CD4-positive, alpha-beta T cell treated with Interleukin-12 subunit alpha and Interleukin-12 subunit beta, for 1 hour (primary cell): Measurements from ENCODE around the gene TMEM135.
"Not testable (repeated sequence)": the region's sequence is repeated elsewhere in the genome, so short reads cannot be mapped to it uniquely, and the experiment has no call there.

Experiments used
- DNase-seq: peaks from one replicate; pipeline ENCODE4 v3.0.0-alpha.2; 2020

The TMEM135 gene

GRCh38 chr11:87143641-87144040 is 105.9 kb downstream of the TMEM135 start:
- DNase-seq = no peak

GRCh38 chr11:87144252-87144651 is 106.5 kb downstream of the TMEM135 start:
- DNase-seq = no peak

DNA sequence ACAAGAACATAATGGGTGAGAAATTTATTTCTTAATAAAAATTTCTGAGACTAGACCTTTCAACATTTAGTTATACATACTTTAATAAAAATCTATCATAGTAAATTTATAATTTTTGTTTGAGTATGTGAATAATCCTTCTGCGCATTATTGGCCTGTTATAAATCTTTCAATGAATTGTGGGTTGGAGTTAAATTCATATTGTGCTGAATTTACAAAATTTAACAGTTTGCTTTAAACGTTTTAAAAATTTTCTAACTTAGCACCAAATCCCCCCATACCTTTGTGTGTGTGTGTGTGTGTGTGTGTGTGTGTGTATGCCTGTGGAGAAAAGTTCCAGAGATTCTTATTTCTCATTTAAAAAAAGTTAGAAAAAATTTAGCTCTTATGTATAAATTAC is 111.0 kb downstream of the TMEM135 start:
- no peak for DNase-seq

DNA sequence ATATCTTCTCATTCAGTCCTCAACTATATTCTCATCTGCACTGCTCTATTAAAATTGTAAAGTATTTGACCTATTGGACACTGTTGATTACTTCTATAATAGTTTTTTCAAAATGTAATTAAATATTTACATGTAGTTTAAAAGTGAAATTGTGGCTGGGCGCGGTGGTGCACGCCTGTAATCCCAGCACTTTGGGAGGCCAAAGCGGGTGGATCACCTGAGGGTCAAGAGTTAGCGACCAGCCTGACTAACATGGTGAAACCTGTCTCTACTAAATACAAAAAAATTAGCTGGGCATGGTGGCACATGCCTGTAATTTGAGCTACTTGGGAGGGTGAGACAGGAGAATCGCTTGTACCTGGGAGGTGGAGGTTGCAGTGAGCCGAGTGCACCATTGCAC is 112.0 kb downstream of the TMEM135 start:
- DNase-seq = not testable (repeated sequence)

DNA sequence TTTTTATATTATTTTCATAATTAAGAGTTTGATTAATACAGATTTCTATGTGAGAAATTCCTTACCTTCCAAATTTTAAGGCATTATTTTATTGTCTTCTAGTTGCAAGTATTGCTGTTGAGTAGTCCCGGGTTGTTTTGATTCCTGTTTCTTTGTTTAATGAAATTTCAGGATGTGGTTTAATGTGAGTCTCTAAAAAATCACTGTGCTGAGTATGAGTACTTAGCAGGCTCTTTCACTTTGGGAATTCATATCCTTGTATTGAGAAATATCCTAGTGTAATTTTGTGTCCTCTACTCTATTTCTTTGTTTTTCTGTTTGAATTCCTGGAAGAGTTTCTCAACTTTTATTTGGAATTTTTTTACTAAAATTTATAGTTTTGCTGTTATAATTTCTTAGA is 113.2 kb downstream of the TMEM135 start:
- no peak for DNase-seq

DNA sequence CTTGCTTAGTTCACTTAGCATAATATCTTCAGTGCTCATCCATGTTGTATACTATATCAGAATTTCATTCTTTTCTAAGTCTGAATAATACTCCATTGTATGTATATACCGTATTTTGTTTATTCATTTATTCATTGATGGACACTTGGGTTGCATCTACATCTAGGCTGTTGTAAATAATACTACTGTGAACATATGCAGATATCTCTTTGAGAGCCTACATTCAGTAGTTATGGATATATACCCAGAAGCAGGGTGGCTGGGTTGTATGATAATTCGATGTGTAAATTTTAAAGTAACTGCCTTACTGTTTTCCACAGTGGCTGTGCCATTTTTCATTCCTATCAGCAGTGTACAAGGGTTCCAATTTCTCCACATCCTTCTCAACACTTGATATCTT is 116.5 kb downstream of the TMEM135 start:
- no peak for DNase-seq

DNA sequence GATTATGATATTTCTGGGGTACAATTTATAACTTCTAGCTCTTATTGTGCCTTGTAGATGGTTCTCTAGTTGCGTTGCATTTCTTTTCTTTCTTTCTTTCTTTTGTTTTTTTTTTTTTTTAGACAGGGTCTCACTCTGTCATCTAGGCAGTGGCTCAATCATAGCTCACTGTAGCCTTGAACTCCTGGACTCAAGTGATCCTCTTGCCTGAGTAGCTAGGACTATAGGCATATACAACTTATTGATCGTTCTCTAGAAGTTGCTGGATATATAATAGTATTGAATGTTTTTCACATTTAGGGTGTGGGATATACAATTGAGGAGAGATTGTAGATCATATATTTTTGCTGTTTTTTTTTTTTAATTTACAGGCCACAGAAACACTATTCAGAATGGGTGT is 119.2 kb downstream of the TMEM135 start:
- DNase-seq = no peak

GRCh38 chr11:87169076-87169475 is 131.3 kb downstream of the TMEM135 start:
- not testable (repeated sequence) for DNase-seq

- DNase-seq = peak; percentile 3
Measured at GRCh38 chr11:87173185-87174039, 135.7 kb downstream of the TMEM135 start.

GRCh38 chr11:87174870-87175269 is 137.1 kb downstream of the TMEM135 start:
- no peak for DNase-seq

- no peak for DNase-seq
Measured at GRCh38 chr11:87176044-87176443, 138.3 kb downstream of the TMEM135 start.

DNA sequence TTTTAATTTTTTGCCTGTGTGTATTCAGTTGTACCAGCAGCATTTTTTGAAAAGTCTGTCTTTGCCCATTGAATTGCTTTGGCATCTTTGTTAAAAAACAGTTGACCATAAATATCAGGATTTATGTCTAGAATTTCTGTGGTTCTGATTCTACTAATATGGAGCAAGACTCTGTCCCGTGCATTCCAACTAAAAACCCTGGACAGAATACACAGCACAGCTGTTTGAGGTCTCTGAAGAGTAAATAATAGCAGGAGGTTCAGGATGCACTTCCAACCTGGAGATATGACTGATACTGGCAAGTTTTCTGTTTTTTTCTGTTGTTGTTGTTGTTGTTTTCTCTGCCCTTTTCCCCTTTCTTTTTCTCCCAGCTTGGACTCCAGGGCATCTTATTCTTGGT is 141.9 kb downstream of the TMEM135 start:
- DNase-seq = no peak

- DNase-seq = no peak
Measured at GRCh38 chr11:87180742-87181141, 143.0 kb downstream of the TMEM135 start.

GRCh38 chr11:87181143-87181542 is 143.4 kb downstream of the TMEM135 start:
- DNase-seq = no peak

DNA sequence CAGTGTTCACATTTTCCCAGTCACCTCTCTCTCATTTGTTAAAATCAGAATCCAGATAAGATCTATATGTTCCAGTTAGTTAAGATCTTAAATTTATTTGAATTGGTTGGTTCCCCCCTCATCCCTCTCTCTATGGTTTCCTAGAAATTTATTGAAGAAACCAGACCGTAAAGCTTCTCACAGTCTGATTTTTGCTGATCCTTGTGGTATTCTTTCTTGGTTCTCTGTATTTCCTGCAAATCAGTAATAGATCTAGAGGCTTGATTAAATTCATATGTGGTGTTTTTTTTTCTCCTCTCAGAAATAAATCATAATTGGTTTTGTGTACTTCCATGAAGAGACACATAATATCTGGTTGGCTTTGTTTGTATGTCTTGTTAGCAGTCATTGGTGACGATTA is 147.5 kb downstream of the TMEM135 start:
- no peak for DNase-seq

DNA sequence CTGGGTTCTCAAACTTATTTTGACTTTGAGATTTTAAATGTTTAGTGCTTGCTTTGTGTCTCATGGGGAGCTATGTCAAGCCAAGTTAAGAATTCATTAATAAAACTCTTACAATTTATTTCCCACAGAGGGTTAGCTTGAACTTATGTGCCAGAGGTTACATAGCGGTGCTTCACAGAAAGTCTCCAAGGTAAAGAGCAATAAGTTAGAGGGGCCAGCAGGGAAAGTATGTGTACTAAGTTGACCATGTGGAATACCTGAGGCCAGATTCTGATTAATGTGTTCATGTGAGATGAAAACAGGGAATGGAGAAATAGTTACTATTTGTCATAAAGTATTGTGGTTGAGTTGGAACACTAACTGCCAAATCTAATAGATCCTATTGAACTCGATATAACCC is 149.3 kb downstream of the TMEM135 start:
- no peak for DNase-seq

GRCh38 chr11:87187930-87188329 is 150.2 kb downstream of the TMEM135 start:
- no peak for DNase-seq

GRCh38 chr11:87188396-87188795 is 150.7 kb downstream of the TMEM135 start:
- DNase-seq = not testable (repeated sequence)

DNA sequence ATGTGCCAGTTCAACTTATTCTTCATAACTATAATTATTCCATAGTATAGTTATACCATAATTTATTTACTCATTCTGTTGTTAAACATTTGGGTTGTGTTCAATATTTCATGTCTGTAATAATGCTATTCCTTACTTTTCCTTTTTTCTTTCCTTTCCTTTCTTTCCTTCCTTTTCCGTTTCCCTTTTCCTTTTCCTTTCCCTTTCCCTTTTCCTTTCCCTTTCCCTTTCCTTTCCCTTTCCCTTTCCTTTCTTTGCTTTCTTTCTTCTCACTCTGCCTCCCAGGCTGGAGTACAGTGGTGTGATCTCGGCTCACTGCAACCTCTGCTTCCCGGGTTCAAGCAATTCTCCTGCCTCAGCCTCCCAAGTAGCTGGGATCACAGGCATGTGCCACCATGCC is 151.2 kb downstream of the TMEM135 start:
- DNase-seq = not testable (repeated sequence)

- DNase-seq = no peak
Measured at GRCh38 chr11:87190071-87190470, 152.3 kb downstream of the TMEM135 start.

DNA sequence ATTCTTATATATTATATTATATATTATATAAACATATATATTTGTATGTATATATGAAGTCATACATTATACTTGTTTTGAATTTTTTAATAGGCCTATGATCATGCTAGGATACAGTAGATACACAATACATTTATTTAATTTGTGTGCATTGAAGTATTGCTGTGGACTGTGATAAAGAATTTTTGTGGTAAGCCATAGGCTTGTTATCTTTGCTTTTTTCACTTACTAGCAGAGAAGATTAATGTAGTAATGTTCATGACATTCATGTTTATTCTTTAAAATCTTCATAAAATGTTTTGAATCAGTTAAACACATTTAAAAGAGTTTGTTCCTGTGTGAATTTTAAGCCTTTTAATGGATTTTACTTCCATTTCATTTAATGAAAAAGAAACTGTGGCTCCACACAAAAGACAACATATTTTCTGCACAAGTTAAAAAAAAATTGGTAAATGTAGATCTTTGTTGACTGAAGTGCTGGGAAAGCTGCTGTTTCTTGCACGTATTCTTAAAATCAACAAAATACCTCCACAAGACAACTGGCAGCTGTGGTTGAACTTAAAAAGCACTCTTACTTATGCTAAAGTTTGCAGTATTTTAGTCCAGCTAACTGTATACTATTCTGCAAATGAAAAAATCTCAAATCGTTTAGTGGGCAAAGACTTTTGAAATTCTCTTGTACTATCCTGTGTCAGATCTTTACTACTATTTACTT is 156.2 kb downstream of the TMEM135 start:
- no peak for DNase-seq

DNA sequence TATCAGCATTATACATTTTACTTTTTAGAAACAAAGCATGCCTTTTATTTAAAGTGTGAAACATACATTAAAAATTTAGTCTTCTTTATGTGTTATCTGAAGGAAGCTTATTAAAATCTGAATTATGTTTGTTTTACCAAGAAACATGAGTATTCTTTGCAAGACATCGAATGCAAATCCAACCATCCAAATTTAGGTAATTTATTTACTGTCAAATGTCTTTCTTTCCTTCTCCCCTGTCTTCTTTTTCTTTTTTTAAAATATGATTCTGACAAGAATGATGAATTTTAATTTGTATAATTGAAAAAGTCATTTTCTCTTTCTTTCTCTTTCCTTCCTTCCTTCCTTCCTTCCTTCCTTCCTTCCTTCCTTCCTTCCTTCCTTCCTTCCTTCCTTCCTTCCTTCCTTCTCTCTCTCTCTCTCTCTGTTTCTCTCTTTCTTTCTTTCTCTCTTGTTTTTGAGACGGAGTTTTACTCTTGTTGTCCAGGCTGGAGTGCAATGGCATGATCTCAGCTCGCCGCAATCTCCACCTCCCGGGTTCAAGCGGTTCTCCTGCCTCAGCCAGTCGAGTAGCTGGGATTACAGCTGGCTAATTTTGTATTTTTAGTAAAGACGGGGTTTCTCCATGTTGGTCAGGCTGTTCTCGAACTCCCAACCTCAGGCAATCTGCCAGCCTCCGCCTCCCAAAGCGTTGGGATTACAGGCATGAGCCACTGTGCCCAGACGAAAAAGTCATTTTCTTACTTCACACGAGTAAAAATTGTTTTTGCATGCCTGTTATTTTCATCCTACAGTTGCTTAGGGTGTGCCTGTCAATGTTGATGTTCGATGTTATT is 157.5 kb downstream of the TMEM135 start:
- DNase-seq = no peak

GRCh38 chr11:87198266-87198881 is 160.6 kb downstream of the TMEM135 start:
- no peak for DNase-seq
